ENCODE data around the gene TNFRSF19.

The TNFRSF19 gene

DNA sequence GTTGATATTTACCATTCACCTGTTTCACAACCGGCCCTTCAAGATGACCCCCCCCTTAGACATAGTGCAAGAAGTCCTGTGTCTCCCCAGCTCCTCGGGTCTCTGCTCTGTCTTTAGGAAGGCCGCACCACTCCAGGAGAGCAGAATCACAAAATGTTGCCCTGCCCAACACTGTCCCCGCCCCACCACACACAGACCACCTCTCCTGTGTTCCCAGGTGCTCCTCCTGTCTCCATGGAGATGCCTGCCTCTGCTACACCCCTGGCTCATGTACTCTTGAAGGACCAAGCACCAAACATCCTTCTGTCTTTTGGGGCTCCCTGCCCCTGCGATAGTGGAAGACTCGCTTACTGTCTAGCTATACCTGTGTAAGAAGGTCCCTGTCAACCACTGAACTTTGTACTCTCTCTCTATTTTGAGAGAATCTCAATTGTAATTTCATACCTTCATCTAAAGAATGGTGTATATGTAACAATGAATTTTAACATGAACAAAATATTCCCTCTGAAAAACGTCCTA lies 9.6 kb upstream of the TNFRSF19 start (continued):
- TF ChIP-seq, protein P1, sequence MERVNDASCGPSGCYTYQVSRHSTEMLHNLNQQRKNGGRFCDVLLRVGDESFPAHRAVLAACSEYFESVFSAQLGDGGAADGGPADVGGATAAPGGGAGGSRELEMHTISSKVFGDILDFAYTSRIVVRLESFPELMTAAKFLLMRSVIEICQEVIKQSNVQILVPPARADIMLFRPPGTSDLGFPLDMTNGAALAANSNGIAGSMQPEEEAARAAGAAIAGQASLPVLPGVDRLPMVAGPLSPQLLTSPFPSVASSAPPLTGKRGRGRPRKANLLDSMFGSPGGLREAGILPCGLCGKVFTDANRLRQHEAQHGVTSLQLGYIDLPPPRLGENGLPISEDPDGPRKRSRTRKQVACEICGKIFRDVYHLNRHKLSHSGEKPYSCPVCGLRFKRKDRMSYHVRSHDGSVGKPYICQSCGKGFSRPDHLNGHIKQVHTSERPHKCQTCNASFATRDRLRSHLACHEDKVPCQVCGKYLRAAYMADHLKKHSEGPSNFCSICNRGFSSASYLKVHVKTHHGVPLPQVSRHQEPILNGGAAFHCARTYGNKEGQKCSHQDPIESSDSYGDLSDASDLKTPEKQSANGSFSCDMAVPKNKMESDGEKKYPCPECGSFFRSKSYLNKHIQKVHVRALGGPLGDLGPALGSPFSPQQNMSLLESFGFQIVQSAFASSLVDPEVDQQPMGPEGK (CRISPR knock-in tag; IDR thresholded peaks at IDR 0.05; ENCODE audit: borderline replicate concordance): no peak
- TF ChIP-seq ESRRG (CRISPR knock-in tag; IDR thresholded peaks at IDR 0.05): no peak
- TF ChIP-seq, protein P2, sequence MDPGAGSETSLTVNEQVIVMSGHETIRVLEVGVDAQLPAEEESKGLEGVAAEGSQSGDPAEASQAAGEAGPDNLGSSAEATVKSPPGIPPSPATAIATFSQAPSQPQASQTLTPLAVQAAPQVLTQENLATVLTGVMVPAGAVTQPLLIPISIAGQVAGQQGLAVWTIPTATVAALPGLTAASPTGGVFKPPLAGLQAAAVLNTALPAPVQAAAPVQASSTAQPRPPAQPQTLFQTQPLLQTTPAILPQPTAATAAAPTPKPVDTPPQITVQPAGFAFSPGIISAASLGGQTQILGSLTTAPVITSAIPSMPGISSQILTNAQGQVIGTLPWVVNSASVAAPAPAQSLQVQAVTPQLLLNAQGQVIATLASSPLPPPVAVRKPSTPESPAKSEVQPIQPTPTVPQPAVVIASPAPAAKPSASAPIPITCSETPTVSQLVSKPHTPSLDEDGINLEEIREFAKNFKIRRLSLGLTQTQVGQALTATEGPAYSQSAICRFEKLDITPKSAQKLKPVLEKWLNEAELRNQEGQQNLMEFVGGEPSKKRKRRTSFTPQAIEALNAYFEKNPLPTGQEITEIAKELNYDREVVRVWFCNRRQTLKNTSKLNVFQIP (CRISPR knock-in tag; IDR thresholded peaks at IDR 0.05; ENCODE audit: borderline replicate concordance, low read depth): no peak
- TF ChIP-seq SNAI2 (CRISPR knock-in tag; IDR thresholded peaks at IDR 0.05): no peak
- TF ChIP-seq ZNF8 (CRISPR knock-in tag; IDR thresholded peaks at IDR 0.05): no peak
- no peak for TF ChIP-seq OSR1 (CRISPR knock-in tag; IDR thresholded peaks at IDR 0.05)
- no peak for TF ChIP-seq ISL1 (CRISPR knock-in tag; IDR thresholded peaks at IDR 0.05)
- TF ChIP-seq PPARA (CRISPR knock-in tag; IDR thresholded peaks at IDR 0.05; ENCODE audit: borderline replicate concordance): no peak
- no peak for TF ChIP-seq GLIS3 (CRISPR knock-in tag; IDR thresholded peaks at IDR 0.05)
- TF ChIP-seq ZFP3 (CRISPR knock-in tag; IDR thresholded peaks at IDR 0.05): no peak

DNA sequence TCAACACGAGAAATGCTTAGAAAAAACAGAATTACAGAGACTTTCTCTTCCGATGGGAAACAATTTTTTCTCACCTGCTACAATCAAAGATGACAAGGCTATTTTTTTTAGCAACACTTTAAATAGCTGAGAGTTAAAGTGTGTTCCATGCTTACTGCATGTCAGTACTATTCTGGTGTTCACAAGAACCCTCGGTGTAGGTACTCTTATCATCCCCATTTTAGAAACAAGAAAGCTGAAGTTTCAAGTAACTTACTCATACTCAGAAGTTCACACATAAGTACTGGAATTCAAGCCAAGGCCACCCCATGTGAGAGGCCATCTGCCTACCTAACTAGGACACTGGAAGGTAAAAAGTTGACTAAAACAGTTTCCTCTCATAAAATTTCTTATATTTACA lies 9.0 kb upstream of the TNFRSF19 start:
- TF ChIP-seq, protein P2 (CRISPR knock-in tag; IDR thresholded peaks at IDR 0.05; ENCODE audit: borderline replicate concordance, low read depth): no peak
- no peak for ATAC-seq

DNA sequence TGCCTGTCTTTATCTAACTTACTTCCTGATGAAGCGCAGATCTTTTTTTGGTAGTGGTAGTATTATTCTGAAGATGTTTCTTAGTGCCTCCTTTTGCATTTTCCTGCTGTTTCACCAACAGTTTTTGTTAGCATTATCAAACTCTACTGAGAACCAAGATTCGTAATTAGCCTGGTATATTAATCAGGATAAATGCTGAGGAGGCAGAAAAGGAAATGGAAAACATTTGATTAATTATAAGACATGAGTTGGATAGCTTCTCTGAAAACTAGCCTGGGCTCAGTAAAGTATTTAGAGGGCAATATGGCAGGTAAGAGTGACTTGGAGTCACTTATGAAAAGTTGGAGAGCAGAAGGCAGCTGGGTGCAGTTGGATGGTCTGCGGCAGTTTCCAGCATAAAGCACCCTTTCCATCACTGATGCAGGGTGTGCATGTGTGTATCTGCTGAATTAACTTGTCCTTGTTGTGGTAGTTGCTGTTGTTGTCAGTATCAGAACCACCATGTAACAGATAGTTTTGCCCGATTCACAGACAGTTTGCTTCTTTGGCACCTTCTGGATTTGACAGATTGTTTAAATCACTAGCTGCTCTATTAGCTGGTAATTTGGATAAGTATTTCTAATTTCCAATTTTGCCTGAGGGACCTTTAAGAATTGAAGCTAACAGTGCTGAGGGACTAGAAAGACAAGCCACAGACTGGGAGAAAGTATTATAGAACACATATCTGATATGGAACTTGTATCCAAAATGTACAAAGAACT lies 6.9 kb upstream of the TNFRSF19 start:
- TF ChIP-seq ARNTL (CRISPR knock-in tag; IDR thresholded peaks at IDR 0.05; ENCODE audit: borderline replicate concordance, low read depth): no peak
- TF ChIP-seq, protein P1 (CRISPR knock-in tag; IDR thresholded peaks at IDR 0.05; ENCODE audit: borderline replicate concordance): no peak
- no peak for TF ChIP-seq RARB (CRISPR knock-in tag; IDR thresholded peaks at IDR 0.05)
- ATAC-seq: no peak

DNA sequence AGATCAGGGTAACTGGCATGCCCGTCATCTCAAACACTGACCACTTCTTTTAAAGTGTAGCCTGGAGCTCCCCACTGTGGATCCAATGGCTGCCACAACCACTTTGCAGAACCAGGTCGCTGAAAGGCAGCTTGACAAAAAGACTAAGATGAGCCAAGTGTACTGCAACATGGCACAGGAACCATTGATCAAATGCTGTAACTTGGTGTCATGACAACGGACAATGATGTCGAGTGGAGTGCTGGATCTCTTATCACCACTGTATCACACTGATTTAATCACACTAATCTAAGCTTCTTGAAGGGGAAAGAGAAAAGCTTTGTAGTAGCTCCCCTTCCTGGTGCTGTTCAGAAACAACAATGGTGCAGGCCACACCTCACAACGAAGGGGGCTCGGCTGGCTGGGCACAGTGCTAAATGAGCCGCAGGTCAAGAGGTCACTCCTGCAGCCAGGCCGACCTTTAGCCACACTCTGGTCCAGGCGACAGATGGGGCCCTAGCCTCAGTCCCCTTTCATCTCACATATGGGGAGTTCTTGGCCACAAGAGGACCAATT lies 2.2 kb upstream of the TNFRSF19 start:
- no peak for ATAC-seq
- no peak for TF ChIP-seq RARB (CRISPR knock-in tag; IDR thresholded peaks at IDR 0.05)
- TF ChIP-seq BACH2 (CRISPR knock-in tag; IDR thresholded peaks at IDR 0.05; ENCODE audit: borderline replicate concordance): no peak
- TF ChIP-seq, protein P1 (CRISPR knock-in tag; IDR thresholded peaks at IDR 0.05; ENCODE audit: borderline replicate concordance): no peak
- TF ChIP-seq CSDC2 (CRISPR knock-in tag; IDR thresholded peaks at IDR 0.05): no peak
- TF ChIP-seq ZNF8 (CRISPR knock-in tag; IDR thresholded peaks at IDR 0.05): no peak
- TF ChIP-seq ZC3H10 (CRISPR knock-in tag; IDR thresholded peaks at IDR 0.05): no peak
- no peak for TF ChIP-seq ARNTL (CRISPR knock-in tag; IDR thresholded peaks at IDR 0.05; ENCODE audit: borderline replicate concordance, low read depth)
- TF ChIP-seq, protein P3, sequence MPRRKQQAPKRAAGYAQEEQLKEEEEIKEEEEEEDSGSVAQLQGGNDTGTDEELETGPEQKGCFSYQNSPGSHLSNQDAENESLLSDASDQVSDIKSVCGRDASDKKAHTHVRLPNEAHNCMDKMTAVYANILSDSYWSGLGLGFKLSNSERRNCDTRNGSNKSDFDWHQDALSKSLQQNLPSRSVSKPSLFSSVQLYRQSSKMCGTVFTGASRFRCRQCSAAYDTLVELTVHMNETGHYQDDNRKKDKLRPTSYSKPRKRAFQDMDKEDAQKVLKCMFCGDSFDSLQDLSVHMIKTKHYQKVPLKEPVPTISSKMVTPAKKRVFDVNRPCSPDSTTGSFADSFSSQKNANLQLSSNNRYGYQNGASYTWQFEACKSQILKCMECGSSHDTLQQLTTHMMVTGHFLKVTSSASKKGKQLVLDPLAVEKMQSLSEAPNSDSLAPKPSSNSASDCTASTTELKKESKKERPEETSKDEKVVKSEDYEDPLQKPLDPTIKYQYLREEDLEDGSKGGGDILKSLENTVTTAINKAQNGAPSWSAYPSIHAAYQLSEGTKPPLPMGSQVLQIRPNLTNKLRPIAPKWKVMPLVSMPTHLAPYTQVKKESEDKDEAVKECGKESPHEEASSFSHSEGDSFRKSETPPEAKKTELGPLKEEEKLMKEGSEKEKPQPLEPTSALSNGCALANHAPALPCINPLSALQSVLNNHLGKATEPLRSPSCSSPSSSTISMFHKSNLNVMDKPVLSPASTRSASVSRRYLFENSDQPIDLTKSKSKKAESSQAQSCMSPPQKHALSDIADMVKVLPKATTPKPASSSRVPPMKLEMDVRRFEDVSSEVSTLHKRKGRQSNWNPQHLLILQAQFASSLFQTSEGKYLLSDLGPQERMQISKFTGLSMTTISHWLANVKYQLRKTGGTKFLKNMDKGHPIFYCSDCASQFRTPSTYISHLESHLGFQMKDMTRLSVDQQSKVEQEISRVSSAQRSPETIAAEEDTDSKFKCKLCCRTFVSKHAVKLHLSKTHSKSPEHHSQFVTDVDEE (CRISPR knock-in tag; IDR thresholded peaks at IDR 0.05): no peak
